K562 (cell line): ENCODE results near the gene RBM28. TPM values are rescaled to one million over a fixed set of nuclear protein-coding genes. Genes with fewer than 3 reads are reported as not detected.

Source experiments
- ATF2 ChIP-seq: sonication (generic); formaldehyde crosslinking; IDR thresholded peaks from 2 replicates; pipeline ENCODE4 v1.8.1; 2022; ENCODE audit warnings: missing genetic modification reagents
- ATF6 ChIP-seq: sonication (generic); formaldehyde crosslinking; IDR thresholded peaks from 2 replicates; pipeline ENCODE4 v1.4.0; 2020; ENCODE audit warnings: mild to moderate bottlenecking, missing genetic modification reagents
- CCNT2 ChIP-seq: IDR thresholded peaks from 2 replicates; pipeline ENCODE4 v1.6.1; 2011; ENCODE audit warnings: borderline replicate concordance, low read depth, mild to moderate bottlenecking, moderate library complexity, mixed read lengths, low read length; ENCODE audit not compliant: insufficient read length; ENCODE audit errors: extremely low read depth
- CREB1 ChIP-seq, 2 experiments: sonication (generic) in 1 of 2; formaldehyde crosslinking in 1 of 2; IDR thresholded peaks; 2 replicates each; pipeline versions ENCODE4 v1.6.1 to v1.8.0; 2012 to 2022; ENCODE audit warnings: inconsistent platforms in 1 of 2, mild to moderate bottlenecking in 1 of 2, missing genetic modification reagents in 1 of 2, moderate library complexity in 1 of 2
- GATA2 ChIP-seq: sonication (generic); formaldehyde crosslinking; IDR thresholded peaks from 2 replicates; pipeline ENCODE4 v1.4.0; 2020; ENCODE audit warnings: mild to moderate bottlenecking, missing genetic modification reagents
- HSF4 ChIP-seq: fragments of 250-450 bp; sonication (Bioruptor Pico); IDR thresholded peaks from 2 replicates; pipeline ENCODE4 v2.1.2; 2022; ENCODE audit warnings: mild to moderate bottlenecking, moderate library complexity, borderline replicate concordance
- KAT8 ChIP-seq: fragments of 450-650 bp; IDR thresholded peaks from 2 replicates; pipeline ENCODE4 v1.6.1; 2016; ENCODE audit warnings: low read depth, mild to moderate bottlenecking
- KLF13 ChIP-seq: fragments of 450-650 bp; IDR thresholded peaks from 2 replicates; pipeline ENCODE4 v1.6.1; 2016; ENCODE audit warnings: missing genetic modification characterization, low read depth, mild to moderate bottlenecking, missing compliant biosample characterization, moderate library complexity, borderline replicate concordance
- MCM3 ChIP-seq: fragments of 450-650 bp; IDR thresholded peaks from 2 replicates; pipeline ENCODE4 v1.6.1; 2016
- MNT ChIP-seq, 2 experiments: fragments of 450-650 bp; conservative IDR thresholded peaks; 2 replicates each; pipeline ENCODE4 v1.6.1; 2017; ENCODE audit warnings: mild to moderate bottlenecking in 2 of 2, moderate library complexity in 2 of 2
- PHTF2 ChIP-seq: fragments of 250-450 bp; sonication (Bioruptor Pico); IDR thresholded peaks from 2 replicates; pipeline ENCODE4 v1.5.0; 2021; ENCODE audit warnings: mild to moderate bottlenecking
- TCFL5 ChIP-seq: fragments of 250-450 bp; sonication (Bioruptor Pico); conservative IDR thresholded peaks from 2 replicates; pipeline ENCODE4 v1.6.1; 2021; ENCODE audit warnings: mild to moderate bottlenecking, moderate library complexity, matching md5 sums
- XRCC4 ChIP-seq: IDR thresholded peaks from one replicate; pipeline ENCODE4 v1.6.1; 2011; ENCODE audit not compliant: insufficient read depth, insufficient read length; ENCODE audit errors: extremely low read depth
- ZBTB49 ChIP-seq: sonication (generic); formaldehyde crosslinking; IDR thresholded peaks from 2 replicates; pipeline ENCODE4 v1.8.0; 2022; ENCODE audit warnings: missing genetic modification reagents, mild to moderate bottlenecking, borderline replicate concordance
- ZBTB7A ChIP-seq: IDR thresholded peaks from 2 replicates; pipeline ENCODE4 v1.6.1; 2011; ENCODE audit warnings: low read depth, mild to moderate bottlenecking, low read length, moderate library complexity, borderline replicate concordance; ENCODE audit not compliant: control insufficient read depth
- ZC3H11A ChIP-seq: IDR thresholded peaks from 2 replicates; pipeline ENCODE4 v1.6.1; 2012; ENCODE audit warnings: low read depth, low read length, improper control_type of control experiment
- ZNF124 ChIP-seq: sonication (generic); formaldehyde crosslinking; IDR thresholded peaks from 2 replicates; pipeline ENCODE4 v1.8.1; 2022; ENCODE audit warnings: missing genetic modification reagents
- ZNF146 ChIP-seq: IDR thresholded peaks from one replicate; pipeline ENCODE4 v1.6.1; 2018; ENCODE audit warnings: missing compliant biosample characterization; ENCODE audit not compliant: unreplicated experiment
- ZNF75A ChIP-seq: fragments of 450-650 bp; formaldehyde crosslinking; IDR thresholded peaks from 2 replicates; pipeline ENCODE4 v1.4.0; 2020; ENCODE audit warnings: mild to moderate bottlenecking
- ZNF77 ChIP-seq: fragments of 250-450 bp; sonication (Bioruptor Pico); IDR thresholded peaks from 2 replicates; pipeline ENCODE4 v1.5.0; 2020
- polyA plus RNA-seq, 8 experiments: library from polyadenylated mRNA; depleted of rRNA in 4 of 8; stranded (reverse) in 5 of 8; unstranded in 3 of 8; fragments of >200 nt; fragmentation: Nextera tagmentation in 2 of 8; fragmentation: Illumina TruSeq in 1 of 8; extraction: Ambion mirVana in 2 of 8; extraction: Trizol in 1 of 8; gene quantifications; 2 replicates each; pipeline versions ENCODE4 v1.2.1 to v1.2.3, GENCODE V29; 2011 to 2014; ENCODE audit warnings: inconsistent platforms in 1 of 8, missing spikeins in 1 of 8
- total RNA-seq, 7 experiments: library from RNA; depleted of rRNA in 6 of 7; stranded (reverse); fragments of >200 nt in 6 of 7; fragmentation: Illumina TruSeq in 2 of 7; extraction: Trizol in 2 of 7; gene quantifications; 2 replicates each; pipeline versions ENCODE4 v1.2.1 to v1.2.3, GENCODE V29; 2011 to 2021; ENCODE audit warnings: low replicate concordance in 1 of 7

The RBM28 gene
- total and polyA plus RNA-seq, 9 of the 15 experiments (the other 6 are each of a cell fraction or from before 2014, with no cell fraction given): 65.8 to 213 (median 138) TPM

GRCh38 chr7:128343554-128344430, at the start of gene RBM28 (continued):
- TF ChIP-seq ZNF146 (peak; percentile 16), MNT (conservative IDR thresholded peaks at IDR 0.05) (peak; percentile 96 to 99), KAT8 (no peak), PHTF2 (peak; percentile 16; the same call in 1 of the 2 replicates), HSF4 (no peak), ZBTB7A (peak; percentile 65; the same call in 1 of the 2 replicates), XRCC4 (no peak), ZNF124 (CRISPR knock-in tag) (no peak), ZNF75A (CRISPR knock-in tag) (no peak; the same call in 1 of the 2 replicates), KLF13 (tag) (peak; percentile 88), GATA2 (CRISPR knock-in tag) (no peak), MCM3 (no peak), ZBTB49 (peak; percentile 91; the same call in 1 of the 2 replicates), ZNF77 (no peak), CREB1 (IDR thresholded peaks at IDR 0.05) (peak; percentile 77), CREB1 (CRISPR knock-in tag; IDR thresholded peaks at IDR 0.05) (peak; percentile 84), ATF2 (0 out of 2 replicates have a peak, but pooled peaks have one; percentile 16), ZC3H11A (peak; percentile 99), ATF6 (CRISPR knock-in tag) (peak; percentile 81), CCNT2 (no peak), TCFL5 (CRISPR knock-in tag) (no peak)
